OCI-LY7 (cell line): ENCODE data around the gene ZNF155. TPM values are rescaled to one million over a fixed set of nuclear protein-coding genes. Genes with fewer than 3 reads are reported as not detected.
A peak's percentile ranks its signal among the peaks of the same experiment; 100 is the strongest.

Experiments
- Bru-seq: library from RNA; stranded (reverse); fragments of 400-500 nt; gene quantifications from one replicate; lab custom pipeline; 2021; lab: Mats Ljungman, UMichigan
- BruChase-seq, 2 experiments: library from RNA; stranded (reverse); fragments of 400-500 nt; gene quantifications; one replicate each; lab custom pipeline; 2021; lab: Mats Ljungman, UMichigan
- BruUV-seq: library from RNA; stranded (reverse); fragments of 400-500 nt; replicated peaks from 2 replicates; lab custom pipeline; 2021; lab: Mats Ljungman, UMichigan
- CTCF ChIA-PET: fragments of 300-600 bp; sonication (Branson Sonifier 250); formaldehyde crosslinking; loops from one replicate; lab custom pipeline; 2022; ENCODE audit warnings: antibody characterized with exemption; ENCODE audit not compliant: unreplicated experiment; lab: Charles Lee
- POLR2A ChIA-PET: fragments of 300-600 bp; sonication (Branson Sonifier 250); formaldehyde crosslinking; loops from one replicate; lab custom pipeline; 2022; ENCODE audit warnings: antibody characterized with exemption; lab: Charles Lee
- DNase-seq: peaks from one replicate; pipeline ENCODE4 v3.0.0-alpha.2; 2015; ENCODE audit warnings: low spot score
- H2AFZ ChIP-seq: fragments of 200-600 bp; sonication (generic), shearing (Covaris generic); 2 replicates; pipeline ENCODE4 v1.6.1; 2014; ENCODE audit warnings: mild to moderate bottlenecking, antibody characterized with exemption, low read length, moderate library complexity
- H3K27ac ChIP-seq: fragments of 200-600 bp; sonication (generic); 2 replicates; pipeline ENCODE4 v1.5.1; 2014; ENCODE audit warnings: mixed run types, low read depth, mild to moderate bottlenecking, moderate library complexity, low read length, inconsistent platforms; ENCODE audit not compliant: poor library complexity, severe bottlenecking
- H3K36me3 ChIP-seq: fragments of 200-600 bp; sonication (generic); 2 replicates; pipeline ENCODE4 v1.6.1; 2014; ENCODE audit warnings: mild to moderate bottlenecking, antibody characterized with exemption, low read length, moderate library complexity, mixed read lengths; ENCODE audit not compliant: insufficient read depth
- H3K4me1 ChIP-seq: fragments of 200-600 bp; sonication (generic); 2 replicates; pipeline ENCODE4 v1.5.1; 2014; ENCODE audit warnings: mild to moderate bottlenecking, low read length; ENCODE audit not compliant: insufficient read depth, poor library complexity, severe bottlenecking
- H3K4me2 ChIP-seq: fragments of 200-600 bp; sonication (generic); 2 replicates; pipeline ENCODE4 v1.6.1; 2014; ENCODE audit warnings: mild to moderate bottlenecking, low read length
- H3K4me3 ChIP-seq: fragments of 200-600 bp; sonication (generic); 2 replicates; pipeline ENCODE4 v1.5.1; 2014; ENCODE audit warnings: mild to moderate bottlenecking, low read depth, low read length; ENCODE audit not compliant: poor library complexity, severe bottlenecking
- H3K79me2 ChIP-seq: fragments of 200-600 bp; sonication (generic); 2 replicates; pipeline ENCODE4 v1.6.1; 2016; ENCODE audit warnings: low read depth, mild to moderate bottlenecking, low read length, moderate library complexity, mixed read lengths; ENCODE audit not compliant: insufficient read depth
- H3K9me2 ChIP-seq: fragments of 200-600 bp; sonication (generic); 2 replicates; pipeline ENCODE4 v1.6.1; 2016; ENCODE audit warnings: mild to moderate bottlenecking, low read length, mixed read lengths; ENCODE audit not compliant: insufficient read depth
- H3K9me3 ChIP-seq: fragments of 200-600 bp; sonication (generic); 2 replicates; pipeline ENCODE4 v1.6.1; 2014; ENCODE audit warnings: mild to moderate bottlenecking, mixed run types, low read length, mixed read lengths
- H4K20me1 ChIP-seq: fragments of 200-600 bp; sonication (generic); 2 replicates; pipeline ENCODE4 v1.6.1; 2014; ENCODE audit warnings: mild to moderate bottlenecking, antibody characterized with exemption, low read length, moderate library complexity, mixed read lengths; ENCODE audit not compliant: insufficient read depth
- EZH2phosphoT487 ChIP-seq: fragments of 200-600 bp; sonication (generic); IDR thresholded peaks from 2 replicates; pipeline ENCODE4 v1.6.1; 2018; ENCODE audit warnings: low read depth, borderline replicate concordance, mild to moderate bottlenecking, mixed run types, antibody characterized with exemption, low read length, moderate library complexity, mixed read lengths
- intact Hi-C: fragments of 100-400 bp; cut with micrococcal nuclease; formaldehyde crosslinking; loops from one replicate; pipeline ENCODE4 v1.10.0; 2022; ENCODE audit not compliant: unreplicated experiment
- long read RNA-seq: library from polyadenylated mRNA; stranded (forward); transcript quantifications from one replicate; pipeline ENCODE4 v2.0.0, GENCODE V29; 2022
- total RNA-seq, 2 experiments: library from RNA; depleted of rRNA in 1 of 2; stranded (reverse); fragments of >200 nt in 1 of 2; shearing (Covaris generic) in 1 of 2; gene quantifications; 2 replicates each; pipeline ENCODE4 v1.2.3, GENCODE V29; 2014 to 2022
- TF ChIP-seq, protein P1 (sequence below): fragments of 200-600 bp; sonication (generic); conservative IDR thresholded peaks from 2 replicates; pipeline ENCODE4 v1.5.1; 2014; ENCODE audit warnings: mild to moderate bottlenecking, antibody characterized with exemption, low read length, moderate library complexity, mixed read lengths

Gene ZNF155
- not detected in 2 replicates for total RNA-seq (2014; rRNA removed; shearing (Covaris generic))
- not detected in 2 replicates for total RNA-seq (2022)
- not detected for Bru-seq, nascent RNA
- BruChase-seq, experiment 1, labeled RNA remaining after a 6-hour chase, result not detected
- BruChase-seq, experiment 2, labeled RNA remaining after a 2-hour chase, result percentile 8 among the genes with signal in this experiment
- long read RNA-seq, result 0 reads

DNA sequence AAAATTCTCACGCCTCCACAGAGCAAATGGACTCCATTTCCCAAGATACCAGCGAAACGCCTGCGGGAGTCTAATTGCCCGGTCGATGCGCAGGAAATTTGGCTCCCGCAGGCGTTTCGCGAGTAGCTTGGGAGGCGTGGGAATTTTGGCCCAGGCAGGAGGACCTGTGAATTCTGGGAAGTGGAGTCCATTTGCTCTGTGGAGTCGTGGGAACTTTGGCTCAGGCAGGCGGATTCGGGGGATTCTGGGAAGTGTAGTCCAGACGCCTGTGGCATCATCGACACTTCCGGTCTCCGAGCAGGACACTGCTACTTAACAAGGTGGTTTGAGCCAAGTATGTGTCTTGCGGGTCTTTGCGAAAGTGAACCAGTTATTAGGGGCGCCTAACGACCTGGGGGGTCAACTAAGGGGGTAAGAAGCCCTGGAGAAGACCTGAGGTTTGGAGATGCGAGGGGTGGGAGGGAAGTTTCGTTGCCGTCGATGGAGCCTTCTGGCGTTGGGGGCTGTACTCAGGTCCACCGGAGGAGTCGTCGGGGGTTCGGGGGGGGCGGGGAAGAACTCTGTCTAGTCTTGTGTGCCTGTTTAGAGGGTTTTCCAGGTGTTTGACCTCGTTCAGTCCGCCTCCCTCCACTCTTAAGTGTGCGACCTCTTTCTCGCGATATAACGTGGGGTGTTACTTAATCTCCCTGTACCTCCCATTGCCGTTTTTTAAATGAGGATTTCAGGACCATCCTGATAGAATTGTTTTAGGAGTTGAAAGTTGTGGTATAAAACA, at the start of gene ZNF155:
ZNF155 (plus strand) TSS at position 277 of the 775 bp plus-strand sequence. CDS start 4,356 bp downstream, outside the sequence.
- BruUV-seq, result no TSS peak
- ChIA-PET CTCF (no interaction called here), POLR2A (no interaction called here)
- H3K9me3 ChIP-seq, result no peaks in the 10 kb centered on the region
- no peak within 1 kb of the TSS for H3K4me3 ChIP-seq
- H3K9me2 ChIP-seq, result no peaks in the 10 kb centered on the region
- no peaks in the 10 kb centered on the region for H3K79me2 ChIP-seq
- DNase-seq, result no peak
- no peak within 1 kb of the TSS for H2AFZ ChIP-seq
- TF ChIP-seq EZH2phosphoT487, result no peak
- TF ChIP-seq, protein P1, sequence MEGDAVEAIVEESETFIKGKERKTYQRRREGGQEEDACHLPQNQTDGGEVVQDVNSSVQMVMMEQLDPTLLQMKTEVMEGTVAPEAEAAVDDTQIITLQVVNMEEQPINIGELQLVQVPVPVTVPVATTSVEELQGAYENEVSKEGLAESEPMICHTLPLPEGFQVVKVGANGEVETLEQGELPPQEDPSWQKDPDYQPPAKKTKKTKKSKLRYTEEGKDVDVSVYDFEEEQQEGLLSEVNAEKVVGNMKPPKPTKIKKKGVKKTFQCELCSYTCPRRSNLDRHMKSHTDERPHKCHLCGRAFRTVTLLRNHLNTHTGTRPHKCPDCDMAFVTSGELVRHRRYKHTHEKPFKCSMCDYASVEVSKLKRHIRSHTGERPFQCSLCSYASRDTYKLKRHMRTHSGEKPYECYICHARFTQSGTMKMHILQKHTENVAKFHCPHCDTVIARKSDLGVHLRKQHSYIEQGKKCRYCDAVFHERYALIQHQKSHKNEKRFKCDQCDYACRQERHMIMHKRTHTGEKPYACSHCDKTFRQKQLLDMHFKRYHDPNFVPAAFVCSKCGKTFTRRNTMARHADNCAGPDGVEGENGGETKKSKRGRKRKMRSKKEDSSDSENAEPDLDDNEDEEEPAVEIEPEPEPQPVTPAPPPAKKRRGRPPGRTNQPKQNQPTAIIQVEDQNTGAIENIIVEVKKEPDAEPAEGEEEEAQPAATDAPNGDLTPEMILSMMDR, result no peak
- no peaks in the 10 kb centered on the region for H3K4me1 ChIP-seq
- intact Hi-C loops, result no loop called here
- no peaks in the 10 kb centered on the region for H4K20me1 ChIP-seq
- no peak within 1 kb of the TSS for H3K27ac ChIP-seq
- no peaks in the 10 kb centered on the region for H3K36me3 ChIP-seq
- no peak within 1 kb of the TSS for H3K4me2 ChIP-seq

DNA sequence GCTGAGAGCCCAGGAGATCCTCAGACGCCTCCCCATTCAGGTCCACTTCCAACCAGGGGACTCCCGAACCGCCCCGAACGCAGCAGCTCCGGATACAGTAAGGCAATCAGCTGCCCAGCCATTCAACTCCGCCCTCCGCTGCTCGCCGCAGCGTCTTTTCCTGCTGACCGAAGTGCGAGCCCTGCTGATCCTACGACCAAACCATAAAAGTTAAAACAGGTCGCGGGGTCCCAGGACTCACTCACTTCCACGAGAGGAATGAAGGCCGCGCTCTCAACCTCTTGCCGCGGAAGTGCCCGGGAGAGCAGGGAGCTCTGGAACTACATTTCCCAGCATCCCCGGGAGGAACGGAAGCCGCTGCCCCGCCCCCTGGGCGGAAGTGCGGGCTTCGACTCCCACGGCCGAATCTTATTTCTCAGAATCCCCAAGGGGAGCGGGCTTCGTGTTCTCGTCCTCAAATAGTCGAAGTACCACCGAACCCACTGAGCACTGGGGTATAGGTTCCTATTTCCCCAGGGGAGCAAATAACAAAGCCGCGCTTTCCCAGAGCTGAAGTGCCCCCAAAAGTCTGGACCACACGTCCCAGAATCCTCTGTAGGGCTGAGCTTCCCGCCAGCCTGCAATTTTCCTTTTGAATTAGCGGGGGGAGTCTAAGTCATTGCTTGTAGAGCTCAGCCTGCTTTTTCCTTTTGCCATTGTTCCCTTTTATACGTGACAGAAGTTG, 48.8 kb upstream of the ZNF155 start, which contains the start of gene ZNF45:
ZNF45 (minus strand) TSS at position 298 of the 724 bp plus-strand sequence. CDS start 13,097 bp downstream, outside the sequence.
- TF ChIP-seq EZH2phosphoT487, result no peak
- Histone ChIP-seq H3K27ac (no peak within 1 kb of the TSS), H3K79me2 (peaks cover 7% of the 10 kb centered on the region; the same call in 1 of the 2 replicates), H3K4me1 (peaks cover 15% of the 10 kb centered on the region), H3K4me3 (peak within 1 kb of the TSS; percentile 90), H4K20me1 (no peaks in the 10 kb centered on the region), H3K9me3 (peaks cover 17% of the 10 kb centered on the region; the same call in 1 of the 2 replicates), H2AFZ (peak within 1 kb of the TSS; percentile 93), H3K36me3 (peaks cover 32% of the 10 kb centered on the region), H3K9me2 (no peaks in the 10 kb centered on the region), H3K4me2 (peak within 1 kb of the TSS; percentile 86)
- intact Hi-C loops, result no loop called here
- peak; percentile 92 for DNase-seq
- no TSS peak for BruUV-seq
- POLR2A ChIA-PET, result interaction anchor here (0.6 to 1.3 kb wide), 7 partner anchors 16 to 1420 kb away, joined by 3 to 5 read pairs (median 3); partner anchors contain the start of gene ZNF221
- CTCF ChIA-PET, result no interaction called here

DNA sequence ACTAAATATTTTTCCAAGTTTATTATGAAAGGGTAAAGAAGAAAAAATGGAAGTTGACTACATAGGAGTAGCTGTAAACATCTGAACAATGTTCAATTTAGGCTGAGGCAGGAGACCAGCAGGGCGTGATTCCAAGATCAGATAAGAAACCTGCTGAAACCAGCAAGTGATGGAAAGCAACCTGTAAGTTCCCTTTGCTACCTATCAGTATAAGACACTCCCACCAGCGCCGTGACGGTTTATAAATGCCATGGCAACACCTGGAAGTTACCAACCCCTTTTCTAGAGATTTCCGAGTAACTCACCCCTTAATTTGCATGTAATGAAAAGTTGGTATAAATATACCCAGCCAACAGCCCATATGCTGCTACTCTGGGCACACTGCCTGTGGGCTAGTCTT, 47.8 kb upstream of the ZNF155 start:
- no peak overlapping the region for H3K27ac ChIP-seq
- H3K9me3 ChIP-seq, result peaks cover 17% of the 10 kb centered on the region; the same call in 1 of the 2 replicates
- no peaks in the 10 kb centered on the region for H3K9me2 ChIP-seq
- peak overlapping the region; percentile 93 for H2AFZ ChIP-seq
- H3K4me3 ChIP-seq, result peak overlapping the region; percentile 90
- H3K36me3 ChIP-seq, result peaks cover 21% of the 10 kb centered on the region
- peaks cover 15% of the 10 kb centered on the region for H3K4me1 ChIP-seq
- peaks cover 7% of the 10 kb centered on the region; the same call in 1 of the 2 replicates for H3K79me2 ChIP-seq
- H4K20me1 ChIP-seq, result no peaks in the 10 kb centered on the region
- DNase-seq, result no peak
- H3K4me2 ChIP-seq, result peak overlapping the region; percentile 86; the same call in 1 of the 2 replicates
- BruUV-seq, result no TSS peak
- intact Hi-C loops, result no loop called here
- TF ChIP-seq, protein P1, result no peak
- TF ChIP-seq EZH2phosphoT487, result no peak
- ChIA-PET POLR2A (interaction anchor here (0.6 to 1.3 kb wide), 2 partner anchors 22 to 277 kb away, joined by 3 to 4 read pairs; no protein-coding TSS in a partner anchor), CTCF (no interaction called here)
